HG03280 (cell line): ENCODE results near the gene LRRC10B.

Experiments
- ATAC-seq: cut with Tn5 transposase; IDR thresholded peaks from one replicate; pipeline ENCODE4 v1.9.1; 2021; ENCODE audit warnings: mild to moderate bottlenecking, moderate library complexity; ENCODE audit not compliant: unreplicated experiment

The LRRC10B gene

GRCh38 chr11:61507012-61507768 is 1.4 kb upstream of the LRRC10B start:
- no peak for ATAC-seq

- ATAC-seq: peak; percentile 60
Observed at GRCh38 chr11:61509043-61510029, 787 bp downstream of the LRRC10B start.

- no peak for ATAC-seq
Observed at GRCh38 chr11:61510166-61510919, 1.8 kb downstream of the LRRC10B start.

- ATAC-seq: no peak
Observed at GRCh38 chr11:61510974-61511373, 2.4 kb downstream of the LRRC10B start.

GRCh38 chr11:61511383-61511782 is 2.8 kb downstream of the LRRC10B start:
- no peak for ATAC-seq

GRCh38 chr11:61512435-61512834 is 3.9 kb downstream of the LRRC10B start:
- ATAC-seq: no peak

GRCh38 chr11:61513143-61513765 is 4.7 kb downstream of the LRRC10B start:
- no peak for ATAC-seq

- no peak for ATAC-seq
Observed at GRCh38 chr11:61514050-61514917, 5.7 kb downstream of the LRRC10B start.

GRCh38 chr11:61515686-61516085 is 7.1 kb downstream of the LRRC10B start:
- no peak for ATAC-seq

GRCh38 chr11:61516191-61516590 is 7.6 kb downstream of the LRRC10B start:
- ATAC-seq: no peak

GRCh38 chr11:61516675-61517572 is 8.4 kb downstream of the LRRC10B start:
- no peak for ATAC-seq

- ATAC-seq: no peak
Observed at GRCh38 chr11:61518032-61518795, 9.7 kb downstream of the LRRC10B start.

GRCh38 chr11:61522881-61523280 is 14.3 kb downstream of the LRRC10B start:
- ATAC-seq: no peak

GRCh38 chr11:61524446-61524845 is 15.9 kb downstream of the LRRC10B start:
- no peak for ATAC-seq

- no peak for ATAC-seq
Observed at GRCh38 chr11:61524963-61525587, 16.5 kb downstream of the LRRC10B start.

GRCh38 chr11:61526229-61526628 is 17.7 kb downstream of the LRRC10B start:
- no peak for ATAC-seq

- ATAC-seq: no peak
Observed at GRCh38 chr11:61526956-61527731, 18.6 kb downstream of the LRRC10B start.
